ENCODE data around the gene RETSAT.
"Not testable (repeated sequence)": the region's sequence is repeated elsewhere in the genome, so short reads cannot be mapped to it uniquely, and the experiment has no call there.

RETSAT gene

GRCh38 chr2:85354286-85355072, at the start of gene RETSAT, which contains the start of gene ELMOD3:
Gene RETSAT, minus strand, starts transcription at chr2:85354528. Its CDS starts 21 bp downstream, at chr2:85354507.
Gene ELMOD3, plus strand, starts transcription at chr2:85354769. Its CDS starts 2,430 bp downstream, at chr2:85357199.
- in situ Hi-C loops (cut with MboI; ENCODE audit: low sequenced_read_pairs), result no loop called here

DNA sequence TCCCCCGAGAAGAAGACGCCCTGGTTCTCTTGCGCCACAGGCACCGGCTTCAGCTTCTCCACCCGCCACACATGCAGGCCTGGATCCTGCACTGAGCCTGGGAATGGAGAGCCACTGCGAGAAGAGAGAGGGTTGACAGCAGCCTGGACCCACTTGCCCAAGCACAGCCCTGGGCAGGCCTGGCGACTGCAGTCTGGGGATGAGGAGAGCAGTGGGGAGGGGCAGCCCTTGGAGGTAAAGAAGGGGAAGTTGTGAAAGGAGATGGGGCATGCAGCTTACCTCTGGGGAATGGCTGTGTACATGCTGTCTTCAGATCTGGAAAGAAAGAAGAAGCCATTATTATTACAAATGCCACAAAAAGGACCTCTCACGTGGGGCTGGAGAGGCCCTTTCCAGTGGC, 47.5 kb upstream of the RETSAT start:
- in situ Hi-C loops (cut with MboI; ENCODE audit: low sequenced_read_pairs), result no loop called here

DNA sequence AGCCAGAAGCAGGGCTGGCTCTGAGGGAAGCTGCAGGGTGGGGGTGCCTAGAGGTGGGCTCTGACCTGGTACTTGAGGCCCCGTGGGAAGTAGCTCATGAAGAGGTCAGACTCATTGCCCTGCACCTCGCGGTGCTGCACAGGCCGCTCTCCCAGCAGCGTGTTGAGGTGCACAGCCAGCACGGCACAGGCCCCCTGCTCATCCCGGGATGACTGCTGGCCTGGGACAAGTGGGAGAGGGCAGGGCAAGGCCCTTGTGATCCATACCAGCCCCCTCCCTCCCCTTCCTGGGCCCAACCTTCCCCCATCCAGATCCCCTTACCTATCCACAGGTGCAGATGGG, 47.1 kb upstream of the RETSAT start:
- in situ Hi-C loops (cut with MboI; ENCODE audit: low sequenced_read_pairs), result no loop called here

DNA sequence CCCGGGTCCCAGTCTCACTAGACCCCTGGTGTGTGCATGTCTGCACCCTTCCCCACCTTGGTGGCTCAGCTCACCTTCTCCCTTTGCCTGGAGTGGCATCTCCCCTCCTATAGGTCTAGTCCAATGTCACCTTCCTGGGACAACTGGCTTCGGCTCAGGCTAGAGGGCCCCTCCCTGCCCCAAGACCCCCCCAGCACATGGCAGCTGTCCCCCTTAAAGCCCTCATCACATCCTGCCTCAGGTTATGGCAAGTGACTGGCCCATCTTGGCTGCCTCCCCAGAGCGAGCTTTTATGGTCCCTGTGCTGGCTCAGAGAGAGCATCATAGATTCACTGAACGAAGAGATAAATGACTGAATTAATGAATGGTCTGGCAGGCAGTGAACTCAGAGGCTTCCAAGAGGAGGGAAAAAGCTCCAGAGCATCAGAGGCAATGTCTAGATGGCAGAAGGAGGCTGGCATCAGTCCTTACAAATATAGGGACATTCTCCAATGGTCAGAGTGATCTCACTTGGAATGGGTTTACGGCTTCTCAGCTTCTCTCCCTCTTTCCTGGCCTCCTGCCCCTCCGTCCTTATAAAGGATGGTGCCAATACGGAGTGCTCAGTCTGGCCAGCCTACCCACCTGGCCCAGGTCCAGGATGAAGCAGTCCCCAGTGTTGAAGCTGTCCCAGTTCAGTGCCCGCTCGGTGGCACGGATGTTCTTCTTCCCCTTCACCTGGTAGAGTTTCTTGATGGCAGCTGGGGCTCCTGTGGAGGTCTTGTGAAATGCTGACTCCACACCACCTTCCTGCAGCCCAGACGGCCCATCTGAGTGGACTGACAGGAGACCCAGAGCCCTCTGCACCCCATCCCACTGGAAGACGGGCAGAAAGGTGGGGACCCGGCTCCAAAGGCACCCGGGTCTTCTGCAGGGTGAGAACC, 46.5 kb upstream of the RETSAT start:
- in situ Hi-C loops (cut with MboI; ENCODE audit: low sequenced_read_pairs), result no loop called here

- in situ Hi-C loops (cut with MboI; ENCODE audit: low sequenced_read_pairs), result no loop called here
Measured at GRCh38 chr2:85400023-85400422, 45.7 kb upstream of the RETSAT start.

GRCh38 chr2:85399183-85399455, 44.8 kb upstream of the RETSAT start:
- in situ Hi-C loops (cut with MboI; ENCODE audit: low sequenced_read_pairs), result no loop called here

GRCh38 chr2:85398426-85399182, 44.3 kb upstream of the RETSAT start:
- in situ Hi-C loops (cut with MboI; ENCODE audit: low sequenced_read_pairs), result no loop called here

GRCh38 chr2:85397925-85398331, 43.6 kb upstream of the RETSAT start:
- in situ Hi-C loops (cut with MboI; ENCODE audit: low sequenced_read_pairs), result no loop called here

- in situ Hi-C loops (cut with MboI; ENCODE audit: low sequenced_read_pairs), result no loop called here
Measured at GRCh38 chr2:85396531-85397470, 42.5 kb upstream of the RETSAT start.

- in situ Hi-C loops (cut with MboI; ENCODE audit: low sequenced_read_pairs), result no loop called here
Measured at GRCh38 chr2:85395912-85396475, 41.7 kb upstream of the RETSAT start.

DNA sequence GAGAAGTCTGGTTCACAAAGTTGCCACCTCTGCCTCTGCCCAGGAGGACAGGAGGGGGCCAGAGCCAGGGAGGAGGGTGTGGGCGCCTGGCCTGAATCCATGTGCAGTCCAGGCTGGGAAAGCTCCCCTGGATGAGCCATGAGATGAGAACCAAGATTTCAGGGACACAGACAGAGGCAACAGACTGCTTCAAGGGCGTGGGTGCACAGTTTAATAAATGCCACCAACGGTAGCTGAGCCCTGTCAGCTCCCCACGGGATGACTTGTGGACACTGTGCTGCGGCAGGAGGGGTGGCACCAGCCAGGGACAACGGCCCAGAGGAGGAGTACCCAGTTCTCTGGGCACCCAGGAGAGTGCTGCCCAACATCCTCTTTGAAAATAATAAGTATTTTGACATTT, 40.6 kb upstream of the RETSAT start:
- in situ Hi-C loops (cut with MboI; ENCODE audit: low sequenced_read_pairs), result no loop called here

- in situ Hi-C loops (cut with MboI; ENCODE audit: low sequenced_read_pairs), result no loop called here
Measured at GRCh38 chr2:85394261-85394681, 39.9 kb upstream of the RETSAT start.

DNA sequence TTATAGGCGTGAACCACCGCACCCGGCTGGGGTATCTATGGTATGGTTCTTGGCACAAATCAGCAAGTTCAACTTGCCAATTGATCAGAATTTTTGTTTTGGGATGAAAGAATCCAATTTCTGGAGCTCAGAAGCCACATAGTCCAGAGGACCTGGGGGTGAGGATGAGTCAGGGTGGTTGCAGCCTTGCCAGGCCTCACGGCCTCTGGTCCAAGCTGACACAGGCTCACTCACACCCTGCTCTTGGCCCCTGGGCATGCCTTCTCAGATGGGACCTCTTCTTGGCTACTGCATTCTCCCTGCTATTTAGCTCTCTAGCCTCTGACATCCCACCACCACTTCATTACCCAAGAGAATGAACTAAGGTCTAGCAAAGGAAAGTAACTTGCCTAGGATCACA, 39.5 kb upstream of the RETSAT start:
- in situ Hi-C loops (cut with MboI; ENCODE audit: low sequenced_read_pairs), result no loop called here

DNA sequence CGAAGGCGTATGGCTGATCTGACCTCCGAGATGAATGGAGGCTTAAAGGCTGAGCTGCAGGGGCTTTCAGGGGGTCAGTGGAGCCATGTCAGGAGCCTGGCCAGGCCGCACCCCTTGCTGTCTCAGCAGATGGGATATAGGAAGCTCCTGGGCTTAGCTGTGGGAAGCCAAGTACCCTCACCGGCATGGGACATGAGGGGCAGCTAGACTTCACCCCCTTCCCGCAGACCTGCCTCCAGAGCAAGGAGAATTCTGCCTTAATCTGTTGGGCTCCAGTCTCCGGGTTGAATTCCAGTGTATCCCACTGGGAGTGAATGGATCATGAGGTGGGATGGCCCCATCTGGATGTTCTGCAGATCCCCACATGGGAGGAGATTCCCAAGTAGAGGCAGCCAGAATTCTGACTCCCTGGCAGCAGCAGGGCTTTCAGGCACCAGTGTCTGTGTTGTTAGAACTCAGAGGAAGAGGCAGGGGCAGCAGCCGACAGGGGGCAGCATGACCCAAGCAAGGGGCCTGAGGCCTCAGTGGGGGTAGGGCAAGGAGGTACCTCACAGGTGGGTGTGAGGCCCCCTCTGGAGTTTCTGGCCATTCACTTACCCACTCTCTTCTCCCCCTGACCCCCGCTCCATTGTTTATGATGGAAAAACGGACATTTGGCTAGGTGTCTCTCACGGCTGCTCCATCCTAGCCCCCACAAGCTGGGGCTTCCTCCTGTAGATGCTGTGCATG, 36.8 kb upstream of the RETSAT start:
- in situ Hi-C loops (cut with MboI; ENCODE audit: low sequenced_read_pairs), result no loop called here

- in situ Hi-C loops (cut with MboI; ENCODE audit: low sequenced_read_pairs), result no loop called here
Measured at GRCh38 chr2:85388878-85389538, 34.7 kb upstream of the RETSAT start.

DNA sequence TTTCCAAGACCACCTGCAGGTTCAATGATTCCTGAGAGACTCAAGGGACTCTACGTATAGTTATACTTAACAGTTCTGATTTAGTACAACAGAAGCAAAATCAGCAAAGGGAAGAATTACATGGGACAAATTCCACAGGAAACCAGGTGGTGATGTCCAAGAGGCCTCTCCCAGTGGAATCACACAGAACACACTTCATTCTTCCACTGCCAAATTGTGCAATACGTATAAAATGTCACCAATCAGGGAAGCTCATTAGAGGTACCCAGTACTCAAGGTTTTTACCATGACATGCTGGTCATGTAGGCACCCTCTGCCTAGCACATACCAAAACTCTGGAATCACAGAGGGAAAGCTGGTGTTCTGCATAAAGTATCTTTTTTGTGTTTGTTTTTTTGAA, 33.4 kb upstream of the RETSAT start:
- in situ Hi-C loops (cut with MboI; ENCODE audit: low sequenced_read_pairs), result no loop called here

DNA sequence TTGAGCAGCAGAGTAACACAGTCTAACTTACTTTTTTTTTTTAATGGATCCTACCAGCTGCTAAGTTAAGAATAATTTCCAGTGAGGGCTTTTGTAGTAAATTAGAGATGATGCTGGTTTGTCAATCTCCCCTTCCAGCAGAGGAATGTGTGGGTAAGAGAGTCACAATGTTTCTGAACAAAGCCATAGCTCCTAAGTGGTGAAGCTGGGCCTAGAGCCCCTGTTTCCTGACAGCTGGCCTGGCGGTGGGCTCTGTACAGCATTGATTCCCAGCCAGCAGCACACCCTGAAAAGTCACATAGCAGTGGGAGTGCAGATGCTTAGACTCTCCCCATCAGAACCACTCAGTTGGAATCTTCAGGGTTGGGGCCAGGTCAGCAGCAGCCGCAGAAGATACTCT, 31.4 kb upstream of the RETSAT start:
- in situ Hi-C loops (cut with MboI; ENCODE audit: low sequenced_read_pairs), result no loop called here

GRCh38 chr2:85383850-85384249, 29.5 kb upstream of the RETSAT start:
- in situ Hi-C loops (cut with MboI; ENCODE audit: low sequenced_read_pairs), result no loop called here

DNA sequence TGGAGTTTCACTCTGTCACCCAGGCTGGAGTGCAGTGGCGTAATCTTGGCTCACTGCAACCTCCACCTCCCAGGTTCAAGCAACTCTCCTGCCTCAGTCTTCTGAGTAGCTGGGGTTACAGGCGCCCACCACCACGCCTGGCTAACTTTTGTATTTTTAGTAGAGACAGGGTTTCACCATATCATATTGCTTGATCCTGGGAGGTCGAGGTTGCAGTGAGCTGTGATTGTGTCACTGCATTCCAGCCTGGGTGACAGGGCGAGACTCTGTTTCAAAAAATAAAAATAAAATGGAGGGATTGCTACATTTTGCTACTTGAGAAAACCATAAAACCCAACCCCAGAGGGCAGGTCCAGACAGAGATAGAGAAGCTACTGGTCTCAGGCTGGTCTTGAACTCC, 28.8 kb upstream of the RETSAT start:
- in situ Hi-C loops (cut with MboI; ENCODE audit: low sequenced_read_pairs), result not testable (repeated sequence)

All from HL-60/S4 treated with phorbol 12-myristate 13-acetate at 8.2 ng/mL for 4 days and 3 days (cell line).